Measurements from ENCODE around the gene TNS3.

Gene TNS3

GRCh38 chr7:47288060-47288459 is 293.9 kb downstream of the TNS3 start:
- Histone ChIP-seq H3K9me3 (replicated peaks; ENCODE audit: low read length) (no peaks in the 10 kb centered on the region), H3K4me2 (ENCODE audit: low read length) (no peak overlapping the region), H3K4me1 (ENCODE audit: control insufficient read depth, insufficient read depth, low read length) (peaks cover 35% of the 10 kb centered on the region), H3K27me3 (ENCODE audit: control insufficient read depth, insufficient read depth, low read length) (no peaks in the 10 kb centered on the region), H3K36me3 (ENCODE audit: insufficient read depth, low read length) (peaks cover 83% of the 10 kb centered on the region), H3K4me3 (ENCODE audit: low read length) (no peak overlapping the region), H3K9ac (ENCODE audit: low read depth, low read length) (no peak overlapping the region)

- no peak overlapping the region for H3K4me3 ChIP-seq (ENCODE audit: low read length)
- no peak overlapping the region for H3K4me2 ChIP-seq (ENCODE audit: low read length)
- peaks cover 16% of the 10 kb centered on the region for H3K4me1 ChIP-seq (ENCODE audit: control insufficient read depth, insufficient read depth, low read length)
- no peaks in the 10 kb centered on the region for H3K9me3 ChIP-seq (replicated peaks; ENCODE audit: low read length)
- no peaks in the 10 kb centered on the region for H3K27me3 ChIP-seq (ENCODE audit: control insufficient read depth, insufficient read depth, low read length)
- peaks cover 91% of the 10 kb centered on the region for H3K36me3 ChIP-seq (ENCODE audit: insufficient read depth, low read length)
- no peak overlapping the region for H3K9ac ChIP-seq (ENCODE audit: low read depth, low read length)
Measured at GRCh38 chr7:47285860-47286491, 295.9 kb downstream of the TNS3 start.

GRCh38 chr7:47284691-47285635 is 296.9 kb downstream of the TNS3 start:
- no peak overlapping the region for H3K4me2 ChIP-seq (ENCODE audit: low read length)
- no peak overlapping the region for H3K9ac ChIP-seq (ENCODE audit: low read depth, low read length)
- H3K4me3 ChIP-seq (ENCODE audit: low read length), result no peak overlapping the region
- H3K27me3 ChIP-seq (ENCODE audit: control insufficient read depth, insufficient read depth, low read length), result no peaks in the 10 kb centered on the region
- H3K36me3 ChIP-seq (ENCODE audit: insufficient read depth, low read length), result peaks cover 90% of the 10 kb centered on the region
- H3K9me3 ChIP-seq (replicated peaks; ENCODE audit: low read length), result no peaks in the 10 kb centered on the region
- peaks cover 6% of the 10 kb centered on the region for H3K4me1 ChIP-seq (ENCODE audit: control insufficient read depth, insufficient read depth, low read length)

GRCh38 chr7:47283497-47284131 is 298.3 kb downstream of the TNS3 start:
- H3K27me3 ChIP-seq (ENCODE audit: control insufficient read depth, insufficient read depth, low read length), result no peaks in the 10 kb centered on the region
- H3K4me3 ChIP-seq (ENCODE audit: low read length), result no peak overlapping the region
- H3K9ac ChIP-seq (ENCODE audit: low read depth, low read length), result no peak overlapping the region
- H3K4me2 ChIP-seq (ENCODE audit: low read length), result no peak overlapping the region
- peaks cover 92% of the 10 kb centered on the region for H3K36me3 ChIP-seq (ENCODE audit: insufficient read depth, low read length)
- H3K4me1 ChIP-seq (ENCODE audit: control insufficient read depth, insufficient read depth, low read length), result peaks cover 6% of the 10 kb centered on the region
- no peaks in the 10 kb centered on the region for H3K9me3 ChIP-seq (replicated peaks; ENCODE audit: low read length)

GRCh38 chr7:47282790-47283496 is 299.0 kb downstream of the TNS3 start:
- Histone ChIP-seq H3K4me2 (ENCODE audit: low read length) (no peak overlapping the region), H3K9ac (ENCODE audit: low read depth, low read length) (no peak overlapping the region), H3K4me1 (ENCODE audit: control insufficient read depth, insufficient read depth, low read length) (peaks cover 6% of the 10 kb centered on the region), H3K4me3 (ENCODE audit: low read length) (no peak overlapping the region), H3K36me3 (ENCODE audit: insufficient read depth, low read length) (peaks cover 91% of the 10 kb centered on the region), H3K27me3 (ENCODE audit: control insufficient read depth, insufficient read depth, low read length) (no peaks in the 10 kb centered on the region), H3K9me3 (replicated peaks; ENCODE audit: low read length) (no peaks in the 10 kb centered on the region)

GRCh38 chr7:47281966-47282643 is 299.8 kb downstream of the TNS3 start:
- no peak overlapping the region for H3K4me3 ChIP-seq (ENCODE audit: low read length)
- peaks cover 6% of the 10 kb centered on the region for H3K4me1 ChIP-seq (ENCODE audit: control insufficient read depth, insufficient read depth, low read length)
- H3K9ac ChIP-seq (ENCODE audit: low read depth, low read length), result no peak overlapping the region
- no peaks in the 10 kb centered on the region for H3K27me3 ChIP-seq (ENCODE audit: control insufficient read depth, insufficient read depth, low read length)
- H3K9me3 ChIP-seq (replicated peaks; ENCODE audit: low read length), result no peaks in the 10 kb centered on the region
- H3K4me2 ChIP-seq (ENCODE audit: low read length), result no peak overlapping the region
- H3K36me3 ChIP-seq (ENCODE audit: insufficient read depth, low read length), result peaks cover 91% of the 10 kb centered on the region

- peaks cover 91% of the 10 kb centered on the region for H3K36me3 ChIP-seq (ENCODE audit: insufficient read depth, low read length)
- H3K9me3 ChIP-seq (replicated peaks; ENCODE audit: low read length), result no peaks in the 10 kb centered on the region
- H3K4me3 ChIP-seq (ENCODE audit: low read length), result no peak overlapping the region
- no peak overlapping the region for H3K4me2 ChIP-seq (ENCODE audit: low read length)
- no peak overlapping the region for H3K9ac ChIP-seq (ENCODE audit: low read depth, low read length)
- H3K4me1 ChIP-seq (ENCODE audit: control insufficient read depth, insufficient read depth, low read length), result peaks cover 2% of the 10 kb centered on the region
- H3K27me3 ChIP-seq (ENCODE audit: control insufficient read depth, insufficient read depth, low read length), result no peaks in the 10 kb centered on the region
Measured at GRCh38 chr7:47281161-47281560, 300.8 kb downstream of the TNS3 start.

- Histone ChIP-seq H3K36me3 (ENCODE audit: insufficient read depth, low read length) (peaks cover 92% of the 10 kb centered on the region), H3K9ac (ENCODE audit: low read depth, low read length) (no peak overlapping the region), H3K4me3 (ENCODE audit: low read length) (no peak overlapping the region), H3K4me2 (ENCODE audit: low read length) (no peak overlapping the region), H3K9me3 (replicated peaks; ENCODE audit: low read length) (no peaks in the 10 kb centered on the region), H3K4me1 (ENCODE audit: control insufficient read depth, insufficient read depth, low read length) (no peaks in the 10 kb centered on the region), H3K27me3 (ENCODE audit: control insufficient read depth, insufficient read depth, low read length) (no peaks in the 10 kb centered on the region)
Measured at GRCh38 chr7:47280114-47280513, 301.8 kb downstream of the TNS3 start.

- no peaks in the 10 kb centered on the region for H3K27me3 ChIP-seq (ENCODE audit: control insufficient read depth, insufficient read depth, low read length)
- no peaks in the 10 kb centered on the region for H3K4me1 ChIP-seq (ENCODE audit: control insufficient read depth, insufficient read depth, low read length)
- H3K36me3 ChIP-seq (ENCODE audit: insufficient read depth, low read length), result peaks cover 79% of the 10 kb centered on the region
- no peaks in the 10 kb centered on the region for H3K9me3 ChIP-seq (replicated peaks; ENCODE audit: low read length)
- H3K4me2 ChIP-seq (ENCODE audit: low read length), result no peak overlapping the region
- no peak overlapping the region for H3K4me3 ChIP-seq (ENCODE audit: low read length)
- no peak overlapping the region for H3K9ac ChIP-seq (ENCODE audit: low read depth, low read length)
Measured at GRCh38 chr7:47278043-47278442, 303.9 kb downstream of the TNS3 start.

- Histone ChIP-seq H3K27me3 (ENCODE audit: control insufficient read depth, insufficient read depth, low read length) (no peaks in the 10 kb centered on the region), H3K9ac (ENCODE audit: low read depth, low read length) (no peak overlapping the region), H3K9me3 (replicated peaks; ENCODE audit: low read length) (no peaks in the 10 kb centered on the region), H3K36me3 (ENCODE audit: insufficient read depth, low read length) (peaks cover 72% of the 10 kb centered on the region), H3K4me3 (ENCODE audit: low read length) (no peak overlapping the region), H3K4me2 (ENCODE audit: low read length) (no peak overlapping the region), H3K4me1 (ENCODE audit: control insufficient read depth, insufficient read depth, low read length) (no peaks in the 10 kb centered on the region)
Measured at GRCh38 chr7:47277321-47277781, 304.6 kb downstream of the TNS3 start.

All from skeletal muscle satellite cell (primary cell).